HEK293 (cell line): Measurements from ENCODE around the gene COX10.

Experiments used
- ZNF658 ChIP-seq: fragments of 450-650 bp; formaldehyde crosslinking; IDR thresholded peaks from 2 replicates; pipeline ENCODE4; 2016; ENCODE audit warnings: missing biosample characterization, missing genetic modification characterization
- TF ChIP-seq, protein P1 (sequence below): fragments of 450-650 bp; formaldehyde crosslinking; IDR thresholded peaks from 2 replicates; pipeline ENCODE4 v1.5.1; 2016; ENCODE audit warnings: missing biosample characterization, missing genetic modification characterization
- TF ChIP-seq, protein P2 (sequence below): sonication (generic); formaldehyde crosslinking; IDR thresholded peaks from 2 replicates; pipeline ENCODE4 v1.8.1; 2022; ENCODE audit warnings: mild to moderate bottlenecking, moderate library complexity, missing genetic modification reagents

DNA sequence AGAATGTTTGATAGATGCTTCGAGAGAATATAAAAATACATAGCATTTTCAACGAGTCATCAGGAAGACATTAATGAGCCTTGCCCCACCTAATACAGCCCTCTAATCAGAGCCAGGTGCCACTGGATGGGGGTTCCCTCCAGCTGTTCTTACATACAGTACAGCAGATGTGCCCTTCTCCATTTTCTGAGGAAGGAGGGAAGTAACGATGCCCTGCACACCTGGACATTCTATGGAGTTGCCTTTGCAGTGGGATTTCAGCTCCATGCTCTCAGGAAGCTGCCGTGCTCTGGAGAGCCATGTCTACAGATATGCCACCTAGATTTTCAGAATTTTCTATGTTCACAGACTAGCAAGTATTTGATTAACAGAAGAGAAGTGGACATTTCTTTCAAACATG is 131.1 kb downstream of the COX10 start:
- TF ChIP-seq, protein P1, sequence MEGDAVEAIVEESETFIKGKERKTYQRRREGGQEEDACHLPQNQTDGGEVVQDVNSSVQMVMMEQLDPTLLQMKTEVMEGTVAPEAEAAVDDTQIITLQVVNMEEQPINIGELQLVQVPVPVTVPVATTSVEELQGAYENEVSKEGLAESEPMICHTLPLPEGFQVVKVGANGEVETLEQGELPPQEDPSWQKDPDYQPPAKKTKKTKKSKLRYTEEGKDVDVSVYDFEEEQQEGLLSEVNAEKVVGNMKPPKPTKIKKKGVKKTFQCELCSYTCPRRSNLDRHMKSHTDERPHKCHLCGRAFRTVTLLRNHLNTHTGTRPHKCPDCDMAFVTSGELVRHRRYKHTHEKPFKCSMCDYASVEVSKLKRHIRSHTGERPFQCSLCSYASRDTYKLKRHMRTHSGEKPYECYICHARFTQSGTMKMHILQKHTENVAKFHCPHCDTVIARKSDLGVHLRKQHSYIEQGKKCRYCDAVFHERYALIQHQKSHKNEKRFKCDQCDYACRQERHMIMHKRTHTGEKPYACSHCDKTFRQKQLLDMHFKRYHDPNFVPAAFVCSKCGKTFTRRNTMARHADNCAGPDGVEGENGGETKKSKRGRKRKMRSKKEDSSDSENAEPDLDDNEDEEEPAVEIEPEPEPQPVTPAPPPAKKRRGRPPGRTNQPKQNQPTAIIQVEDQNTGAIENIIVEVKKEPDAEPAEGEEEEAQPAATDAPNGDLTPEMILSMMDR (tag by site-specific recombination) = no peak
- TF ChIP-seq, protein P2, sequence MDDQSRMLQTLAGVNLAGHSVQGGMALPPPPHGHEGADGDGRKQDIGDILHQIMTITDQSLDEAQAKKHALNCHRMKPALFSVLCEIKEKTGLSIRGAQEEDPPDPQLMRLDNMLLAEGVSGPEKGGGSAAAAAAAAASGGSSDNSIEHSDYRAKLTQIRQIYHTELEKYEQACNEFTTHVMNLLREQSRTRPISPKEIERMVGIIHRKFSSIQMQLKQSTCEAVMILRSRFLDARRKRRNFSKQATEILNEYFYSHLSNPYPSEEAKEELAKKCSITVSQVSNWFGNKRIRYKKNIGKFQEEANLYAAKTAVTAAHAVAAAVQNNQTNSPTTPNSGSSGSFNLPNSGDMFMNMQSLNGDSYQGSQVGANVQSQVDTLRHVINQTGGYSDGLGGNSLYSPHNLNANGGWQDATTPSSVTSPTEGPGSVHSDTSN = no peak
- TF ChIP-seq ZNF658 = no peak
